HG03571 (cell line): ENCODE measurements around the gene JOSD2.

Experiments used
- ATAC-seq: cut with Tn5 transposase; IDR thresholded peaks from one replicate; pipeline ENCODE4 v1.9.1; 2021; ENCODE audit not compliant: unreplicated experiment

The JOSD2 gene

GRCh38 chr19:50514346-50515167, 3.6 kb upstream of the JOSD2 start:
- ATAC-seq = no peak

GRCh38 chr19:50513746-50514345, 2.9 kb upstream of the JOSD2 start, which contains the start of gene ASPDH:
Gene ASPDH, minus strand, starts transcription at chr19:50513913. Its CDS starts 90 bp downstream, at chr19:50513823.
- no peak for ATAC-seq

- no peak for ATAC-seq
Observed at GRCh38 chr19:50512999-50513745, 2.2 kb upstream of the JOSD2 start.

- no peak for ATAC-seq
Observed at GRCh38 chr19:50512112-50512998, 1.4 kb upstream of the JOSD2 start.

GRCh38 chr19:50510700-50511068, 307 bp downstream of the JOSD2 start:
- ATAC-seq = no peak

- no peak for ATAC-seq
Observed at GRCh38 chr19:50510121-50510670, 795 bp downstream of the JOSD2 start.

- no peak for ATAC-seq
Observed at GRCh38 chr19:50509366-50509765, 1.6 kb downstream of the JOSD2 start.

GRCh38 chr19:50508843-50509190, 2.2 kb downstream of the JOSD2 start:
- ATAC-seq = no peak

- ATAC-seq = no peak
Observed at GRCh38 chr19:50507376-50507775, 3.6 kb downstream of the JOSD2 start.

GRCh38 chr19:50506700-50507099, 4.3 kb downstream of the JOSD2 start:
- ATAC-seq = no peak

GRCh38 chr19:50505856-50506611, 5.0 kb downstream of the JOSD2 start:
- ATAC-seq = no peak

- ATAC-seq = no peak
Observed at GRCh38 chr19:50501568-50502475, 9.2 kb downstream of the JOSD2 start.

GRCh38 chr19:50501186-50501567, 9.8 kb downstream of the JOSD2 start:
- no peak for ATAC-seq

GRCh38 chr19:50500753-50501151, 10.2 kb downstream of the JOSD2 start:
- ATAC-seq = no peak

GRCh38 chr19:50500060-50500752, 10.8 kb downstream of the JOSD2 start:
- ATAC-seq = no peak

GRCh38 chr19:50498219-50499056, 12.6 kb downstream of the JOSD2 start:
- ATAC-seq = no peak

- ATAC-seq = no peak
Observed at GRCh38 chr19:50497022-50497405, 14.0 kb downstream of the JOSD2 start.
